Measurements from ENCODE around the gene KRT84.
"Not testable (repeated sequence)": the region's sequence is repeated elsewhere in the genome, so short reads cannot be mapped to it uniquely, and the experiment has no call there.

The KRT84 gene

GRCh38 chr12:52410589-52411248, 25.3 kb upstream of the KRT84 start:
- DNase-seq (ENCODE audit: low read depth) = not testable (repeated sequence)

- no peak for DNase-seq (ENCODE audit: low read depth)
Observed at GRCh38 chr12:52407918-52408317, 22.5 kb upstream of the KRT84 start.

DNA sequence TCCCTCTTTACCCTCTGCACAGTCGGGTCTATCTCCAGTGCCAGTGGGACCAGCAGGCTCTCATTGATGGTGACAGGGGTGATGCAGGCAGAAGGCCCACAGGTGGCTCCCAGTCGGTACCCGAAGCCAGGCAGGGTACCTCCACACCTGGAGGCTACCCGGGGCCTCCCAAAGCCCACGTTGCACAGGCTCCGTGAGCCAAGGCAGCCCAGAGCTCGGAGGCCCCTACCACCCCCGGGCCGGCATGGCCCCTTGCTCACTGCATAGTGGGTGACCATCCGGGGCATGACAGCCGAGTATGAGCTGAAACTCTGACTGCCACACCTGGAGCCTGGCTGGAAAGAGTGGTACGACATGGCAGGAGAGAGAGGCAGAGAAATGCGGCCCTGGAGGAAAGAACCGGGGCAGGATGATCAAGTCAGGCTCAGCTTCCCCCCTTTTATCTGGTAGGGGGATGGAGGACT, 20.5 kb upstream of the KRT84 start, which contains the start of gene KRT82:
KRT82 (minus strand) TSS at position 414 of the 464 bp plus-strand sequence; CDS start at position 356, 58 bp downstream.
- DNase-seq (ENCODE audit: low read depth) = no peak

DNA sequence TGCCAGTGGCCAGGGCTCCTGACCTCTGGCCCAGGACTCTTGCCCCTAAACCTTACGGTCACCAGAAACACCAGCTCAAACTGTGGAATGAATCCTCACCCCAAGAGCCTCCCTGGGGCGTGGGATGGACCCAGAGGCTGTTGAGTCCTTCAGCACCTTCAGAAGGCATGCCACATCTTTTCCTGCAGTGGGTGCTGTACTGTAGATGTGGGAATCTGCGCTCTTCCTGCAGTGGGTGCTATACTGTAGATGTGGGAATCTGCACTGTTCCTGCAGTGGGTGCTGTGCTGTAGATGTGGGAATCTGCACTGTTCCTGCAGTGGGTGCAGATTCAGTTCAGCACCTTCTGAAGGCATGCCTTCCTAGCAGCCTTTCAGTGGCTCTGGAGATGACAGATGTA, 19.5 kb upstream of the KRT84 start:
- DNase-seq (ENCODE audit: low read depth) = no peak

- DNase-seq (ENCODE audit: low read depth) = no peak
Observed at GRCh38 chr12:52403561-52403960, 18.1 kb upstream of the KRT84 start.

- DNase-seq (ENCODE audit: low read depth) = no peak
Observed at GRCh38 chr12:52402873-52403540, 17.6 kb upstream of the KRT84 start.

DNA sequence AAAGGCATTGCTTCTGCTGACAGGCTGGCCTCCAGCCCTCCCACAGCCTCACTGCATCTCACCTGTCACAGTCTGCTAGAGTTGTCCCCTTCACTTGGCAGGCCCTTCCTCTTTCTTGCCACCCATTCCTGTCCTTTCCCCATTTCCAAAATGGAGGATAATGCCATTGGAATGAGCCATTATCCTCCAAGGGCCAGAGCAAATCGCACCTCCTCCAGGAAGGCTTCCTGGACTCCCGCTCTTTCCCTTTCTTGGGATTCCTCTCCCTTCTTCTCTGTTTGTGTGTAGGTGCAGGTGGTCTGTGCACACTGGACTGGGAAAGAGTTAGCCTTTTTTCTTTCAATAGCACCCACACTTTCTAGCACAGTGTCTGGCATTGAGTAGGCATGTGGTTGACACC, 16.9 kb upstream of the KRT84 start:
- no peak for DNase-seq (ENCODE audit: low read depth)

DNA sequence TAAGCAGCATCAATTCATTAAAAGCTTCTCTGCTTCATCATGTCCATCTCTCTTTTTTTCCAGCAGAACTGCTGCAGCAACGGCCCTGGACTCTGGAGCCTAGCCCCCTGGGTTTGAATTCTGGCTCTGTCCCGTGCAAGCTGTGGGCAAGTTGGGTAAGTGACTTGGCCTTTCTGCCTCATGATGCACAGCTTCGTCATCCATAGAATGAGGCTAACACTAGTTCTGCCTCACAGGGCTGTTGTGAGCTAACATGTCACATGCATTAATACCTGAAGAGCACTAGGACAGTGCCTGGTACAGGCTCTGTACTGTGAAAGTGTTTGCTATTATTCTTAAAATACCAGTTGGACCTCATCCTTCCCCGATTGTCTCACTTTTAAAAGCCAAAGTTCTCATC, 16.5 kb upstream of the KRT84 start:
- no peak for DNase-seq (ENCODE audit: low read depth)

GRCh38 chr12:52401526-52401925, 16.1 kb upstream of the KRT84 start:
- DNase-seq (ENCODE audit: low read depth) = no peak

- no peak for DNase-seq (ENCODE audit: low read depth)
Observed at GRCh38 chr12:52400906-52401305, 15.5 kb upstream of the KRT84 start.

GRCh38 chr12:52399756-52400155, 14.3 kb upstream of the KRT84 start:
- no peak for DNase-seq (ENCODE audit: low read depth)

DNA sequence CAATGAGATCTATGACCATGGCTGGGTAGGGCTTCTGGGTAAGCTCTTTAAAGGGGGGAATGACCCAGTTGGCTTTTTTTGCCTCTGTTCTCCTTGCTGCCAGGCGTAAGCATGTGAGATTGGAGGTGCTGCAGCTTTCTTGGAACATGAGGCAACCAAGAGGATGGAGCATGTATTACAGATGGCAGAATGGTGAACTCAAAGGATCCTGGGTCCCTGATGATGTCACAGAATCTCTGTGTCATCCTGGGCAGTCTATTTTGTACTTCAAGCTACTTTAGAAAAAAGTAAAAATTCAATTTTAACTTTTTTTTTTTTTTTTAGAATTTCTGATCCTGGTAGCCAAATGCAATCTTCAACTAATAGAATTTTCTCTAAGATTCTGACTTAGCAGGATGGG, 12.7 kb upstream of the KRT84 start:
- DNase-seq (ENCODE audit: low read depth) = no peak

- DNase-seq (ENCODE audit: low read depth) = no peak
Observed at GRCh38 chr12:52396656-52397055, 11.2 kb upstream of the KRT84 start.

DNA sequence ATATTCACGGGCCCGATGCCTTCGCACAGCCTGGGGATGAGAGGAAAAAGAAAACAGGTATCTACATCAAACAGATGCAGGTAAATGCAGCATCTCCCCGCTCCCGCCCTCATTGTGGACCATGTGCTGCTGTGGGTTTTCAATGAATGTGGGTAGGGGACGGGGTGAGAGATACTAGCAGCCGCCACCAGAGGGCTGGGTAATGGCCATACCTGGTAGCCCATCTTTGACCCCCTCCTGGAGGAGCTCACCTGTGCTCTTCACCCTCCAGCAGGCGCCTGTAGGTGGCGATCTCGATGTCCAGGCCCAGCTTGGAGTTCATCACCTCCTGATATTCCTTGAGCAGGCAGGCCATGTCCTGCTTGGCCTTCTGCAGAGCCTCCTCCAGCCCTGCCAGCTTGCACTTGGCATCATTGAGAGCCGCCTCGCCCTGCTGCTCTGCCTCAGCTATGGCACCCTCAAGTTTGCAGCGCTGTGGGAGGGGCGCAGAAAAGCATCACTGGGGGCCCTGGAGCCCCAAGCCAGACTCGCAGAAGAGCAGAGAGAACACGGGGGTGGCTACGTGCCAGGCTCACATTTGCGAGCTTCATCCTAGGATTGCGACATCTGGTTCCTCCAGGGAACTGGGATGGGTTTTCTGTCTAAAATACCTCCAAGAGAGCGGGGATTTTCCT, 10.4 kb upstream of the KRT84 start:
- no peak for DNase-seq (ENCODE audit: low read depth)

DNA sequence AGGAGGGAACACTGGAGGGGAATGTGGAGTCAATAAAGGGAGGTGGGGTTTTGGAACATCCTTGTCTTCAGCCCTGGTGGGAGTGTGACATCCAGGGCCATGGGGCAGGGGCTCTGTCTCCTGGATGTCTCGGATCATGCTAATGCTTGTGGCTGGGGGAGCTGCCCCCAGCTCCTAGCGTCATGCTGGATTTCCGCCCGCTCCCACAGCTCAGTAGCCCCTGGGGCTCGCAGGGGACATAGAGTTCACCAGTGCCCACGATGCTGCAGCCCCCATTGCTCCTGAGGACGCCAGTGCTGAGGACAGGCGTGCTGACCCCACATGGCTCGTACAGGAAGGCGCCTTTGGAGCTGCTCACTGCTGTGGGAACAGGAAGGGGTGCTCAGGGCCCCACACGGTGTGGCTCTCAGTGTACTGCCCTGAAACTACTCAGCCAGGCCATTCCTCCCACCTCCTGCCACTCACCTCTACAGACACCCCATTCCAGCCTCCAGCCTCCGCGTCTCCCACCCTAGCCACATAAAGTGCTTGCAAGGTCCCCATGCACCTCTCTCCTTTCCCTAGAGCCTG, 9.5 kb upstream of the KRT84 start:
- DNase-seq (ENCODE audit: low read depth) = no peak

DNA sequence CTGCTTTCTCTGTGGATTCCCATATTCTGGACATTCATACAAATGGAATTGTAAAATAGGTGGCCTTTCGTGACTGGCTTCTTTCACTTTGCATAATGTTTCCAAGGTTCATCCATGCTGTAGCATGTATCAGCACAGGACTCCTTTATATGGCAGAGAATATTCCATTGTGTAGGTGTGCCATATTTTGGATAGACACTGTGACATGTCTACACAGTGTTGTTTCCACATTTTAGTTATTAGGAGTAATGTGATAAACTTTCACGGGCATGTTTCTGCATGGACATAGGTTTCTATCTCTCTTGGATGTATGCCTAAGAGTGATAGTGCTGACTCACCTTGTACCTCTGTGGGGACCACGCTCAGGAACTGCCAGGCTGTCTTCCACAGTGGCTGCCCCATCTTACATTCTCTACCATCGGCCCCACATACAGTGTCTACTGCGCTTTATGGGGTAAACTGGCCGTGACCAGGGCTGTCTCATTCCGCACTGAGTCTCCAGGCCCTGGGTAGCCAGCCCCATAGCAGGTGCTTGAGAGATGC, 7.1 kb upstream of the KRT84 start:
- no peak for DNase-seq (ENCODE audit: low read depth)

GRCh38 chr12:52391618-52392002, 6.2 kb upstream of the KRT84 start:
- no peak for DNase-seq (ENCODE audit: low read depth)

GRCh38 chr12:52390739-52391617, 5.5 kb upstream of the KRT84 start:
- DNase-seq (ENCODE audit: low read depth) = no peak

- no peak for DNase-seq (ENCODE audit: low read depth)
Observed at GRCh38 chr12:52389313-52390207, 4.1 kb upstream of the KRT84 start.

DNA sequence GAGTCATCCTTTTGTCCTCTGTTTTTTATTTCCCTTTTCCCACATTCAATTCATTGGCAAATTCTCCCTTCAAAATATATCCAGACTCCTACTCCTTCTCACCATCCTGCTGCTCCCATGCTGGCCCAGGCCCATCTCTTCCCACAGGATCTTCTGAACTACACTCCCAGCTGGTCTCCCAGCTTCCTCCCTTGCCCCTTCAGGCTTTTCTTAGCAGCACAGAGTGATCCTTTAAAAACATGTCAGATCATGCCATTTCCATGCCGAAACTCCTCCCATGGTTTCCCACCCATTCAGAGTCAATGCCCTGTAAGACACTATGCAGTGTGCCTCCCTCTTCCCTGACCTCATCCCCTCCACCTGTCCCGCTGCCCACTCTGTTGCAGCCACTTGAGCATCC, 2.4 kb upstream of the KRT84 start:
- no peak for DNase-seq (ENCODE audit: low read depth)

- DNase-seq (ENCODE audit: low read depth) = no peak
Observed at GRCh38 chr12:52383331-52383730, 2.1 kb downstream of the KRT84 start.
